Transverse colon (tissue), 1 donor: Measurements from ENCODE around the gene ELAPOR2.

Experiments
- EP300 ChIP-seq: sonication (generic); formaldehyde crosslinking; IDR thresholded peaks from one replicate; pipeline ENCODE4 v1.6.1; 2017; ENCODE audit warnings: antibody characterized with exemption, low read depth
- POLR2A ChIP-seq: fragments of 450-650 bp; IDR thresholded peaks from one replicate; pipeline ENCODE4 v1.6.1; 2016; ENCODE audit warnings: antibody characterized with exemption, mild to moderate bottlenecking, moderate library complexity

DNA sequence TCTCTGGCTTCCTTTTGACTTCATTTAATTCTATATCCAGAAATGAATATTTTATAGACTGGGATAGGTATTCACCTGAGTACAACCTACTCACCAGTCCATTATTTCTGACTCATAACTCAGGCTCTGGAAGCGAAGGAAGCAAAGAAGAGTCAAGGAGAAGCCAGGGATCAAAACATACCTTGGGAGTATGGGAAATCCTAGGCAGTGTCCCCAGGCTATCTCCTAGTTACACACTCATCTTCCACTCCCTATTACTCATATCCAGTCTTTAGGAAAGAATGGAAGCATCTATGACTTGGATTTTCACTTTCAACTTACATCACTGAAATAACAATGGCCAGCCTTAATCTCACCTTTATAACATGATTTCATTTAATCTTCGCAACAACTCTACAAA, 40.9 kb upstream of the ELAPOR2 start:
- TF ChIP-seq EP300 (no peak), POLR2A (no peak)
